ENCODE data around the gene ANKRD44.

Gene ANKRD44

GRCh38 chr2:197144183-197144582, 166.4 kb downstream of the ANKRD44 start:
- H3K4me3 ChIP-seq (ENCODE audit: low read depth, low read length), result no peak overlapping the region
- TF ChIP-seq CTCF (IDR thresholded peaks at IDR 0.05; ENCODE audit: low read depth, low read length), result no peak
- no peak for DNase-seq (ENCODE audit: low read depth, low spot score)
- in situ Hi-C loops (cut with HindIII; ENCODE audit: low sequenced_read_pairs), result no loop called here

GRCh38 chr2:197141702-197142473, 168.7 kb downstream of the ANKRD44 start:
- no peak for DNase-seq (ENCODE audit: low read depth, low spot score)
- no peak for TF ChIP-seq CTCF (IDR thresholded peaks at IDR 0.05; ENCODE audit: low read depth, low read length)
- no peak overlapping the region for H3K4me3 ChIP-seq (ENCODE audit: low read depth, low read length)
- in situ Hi-C loops (cut with HindIII; ENCODE audit: low sequenced_read_pairs), result no loop called here

GRCh38 chr2:197140045-197140444, 170.5 kb downstream of the ANKRD44 start:
- no peak for TF ChIP-seq CTCF (IDR thresholded peaks at IDR 0.05; ENCODE audit: low read depth, low read length)
- no peak for DNase-seq (ENCODE audit: low read depth, low spot score)
- no peak overlapping the region for H3K4me3 ChIP-seq (ENCODE audit: low read depth, low read length)
- in situ Hi-C loops (cut with HindIII; ENCODE audit: low sequenced_read_pairs), result no loop called here

- no peak for DNase-seq (ENCODE audit: low read depth, low spot score)
- in situ Hi-C loops (cut with HindIII; ENCODE audit: low sequenced_read_pairs), result no loop called here
- H3K4me3 ChIP-seq (ENCODE audit: low read depth, low read length), result no peak overlapping the region
- TF ChIP-seq CTCF (IDR thresholded peaks at IDR 0.05; ENCODE audit: low read depth, low read length), result no peak
Measured at GRCh38 chr2:197138506-197138905, 172.1 kb downstream of the ANKRD44 start.

GRCh38 chr2:197137826-197138477, 172.6 kb downstream of the ANKRD44 start:
- in situ Hi-C loops (cut with HindIII; ENCODE audit: low sequenced_read_pairs), result no loop called here

GRCh38 chr2:197137231-197137630, 173.3 kb downstream of the ANKRD44 start:
- in situ Hi-C loops (cut with HindIII; ENCODE audit: low sequenced_read_pairs), result no loop called here
- no peak for TF ChIP-seq CTCF (IDR thresholded peaks at IDR 0.05; ENCODE audit: low read depth, low read length)
- H3K4me3 ChIP-seq (ENCODE audit: low read depth, low read length), result no peak overlapping the region
- peak; percentile 65 for DNase-seq (ENCODE audit: low read depth, low spot score)

More at GRCh38 chr2:197137826-197138477, 172.6 kb downstream of the ANKRD44 start:
- no peak for TF ChIP-seq CTCF (IDR thresholded peaks at IDR 0.05; ENCODE audit: low read depth, low read length)
- no peak overlapping the region for H3K4me3 ChIP-seq (ENCODE audit: low read depth, low read length)
- DNase-seq (ENCODE audit: low read depth, low spot score), result no peak
